KG1 (cell line): ENCODE results near the gene PDE8B.

Source experiments
- DNase-seq: peaks from one replicate; lab custom pipeline; 2025; lab: John Stamatoyannopoulos, UW

The PDE8B gene

DNA sequence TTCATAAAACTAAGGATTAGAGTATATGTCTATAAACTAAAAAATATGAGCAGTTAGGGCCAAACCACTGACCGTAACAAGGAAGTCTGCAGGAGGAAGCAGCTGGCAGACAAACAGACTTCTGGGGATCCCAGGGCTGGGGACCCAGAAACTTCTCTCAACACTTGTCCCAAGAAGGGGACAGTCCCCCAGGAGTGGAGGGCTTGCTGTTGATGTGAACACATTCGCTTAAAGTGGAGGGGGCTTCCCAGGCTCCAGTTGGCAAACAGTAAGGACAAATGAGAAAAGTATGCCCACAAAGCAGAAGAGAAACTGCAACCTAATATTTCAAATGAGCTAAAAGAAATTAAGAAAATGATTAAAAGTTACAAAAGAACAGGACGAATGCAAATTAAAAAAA is 83.7 kb downstream of the PDE8B start:
- DNase-seq = no peak

DNA sequence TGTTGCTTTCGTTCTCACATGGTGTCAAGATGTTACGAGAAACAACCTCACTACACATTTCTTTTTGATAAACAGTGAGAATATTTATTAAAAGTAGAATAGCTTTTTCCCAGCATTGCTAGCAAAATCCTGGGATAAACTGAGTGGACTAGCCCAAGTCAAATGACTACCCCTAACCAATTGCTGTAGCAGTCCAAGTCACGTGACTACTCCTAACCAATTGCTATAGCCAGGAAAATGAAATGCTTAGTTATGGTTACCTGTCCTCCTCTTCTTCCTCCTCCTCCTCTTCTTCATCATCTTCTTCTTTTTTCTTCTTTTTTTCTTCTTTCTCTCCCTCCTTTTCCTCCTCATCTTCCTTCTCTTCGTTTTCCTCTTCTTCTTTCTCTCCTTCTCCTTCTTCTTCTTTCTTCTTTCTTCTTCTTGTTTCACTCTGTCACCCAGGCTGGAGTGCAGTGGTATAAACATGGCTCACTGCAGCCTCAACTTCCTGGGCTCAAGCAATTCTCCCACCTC is 85.4 kb downstream of the PDE8B start:
- no peak for DNase-seq

DNA sequence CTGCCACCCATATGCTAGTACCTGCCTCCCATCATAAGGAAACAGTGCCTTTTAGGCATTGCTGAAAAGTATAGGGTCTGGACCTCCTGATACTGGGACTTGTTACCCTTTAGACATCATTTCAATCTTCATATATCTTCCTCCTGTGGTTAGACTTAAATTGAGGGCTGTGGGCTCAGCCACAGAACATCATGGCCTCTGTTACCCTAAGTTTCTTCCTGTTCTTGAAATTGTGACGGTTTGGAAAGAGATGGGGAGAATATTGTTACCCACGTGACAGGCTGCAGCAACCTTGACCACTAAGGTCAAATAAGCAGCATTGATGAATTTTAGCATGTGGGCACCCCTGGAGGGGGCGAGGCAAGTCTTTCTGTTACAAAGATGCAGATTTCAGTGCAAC is 87.7 kb downstream of the PDE8B start:
- DNase-seq = no peak

DNA sequence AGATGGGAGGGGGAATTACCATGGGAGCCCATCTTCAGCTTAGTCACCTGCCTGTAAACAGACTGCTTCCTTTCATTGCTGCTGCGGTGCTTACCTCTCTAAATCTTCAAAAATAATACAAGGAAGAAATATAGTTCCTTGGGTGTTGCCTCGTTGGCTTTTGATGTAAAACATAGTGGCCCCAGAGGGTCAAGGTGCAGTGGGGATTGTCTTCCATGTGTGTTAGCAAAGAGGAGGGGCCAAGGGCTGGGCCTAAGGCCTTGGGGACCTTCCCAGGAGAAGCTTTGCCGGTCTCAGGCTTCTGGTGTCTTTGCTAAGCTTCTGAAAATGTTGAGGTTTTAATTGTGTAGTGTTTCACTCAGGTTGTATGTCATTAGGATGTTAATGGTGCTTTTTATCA is 90.0 kb downstream of the PDE8B start:
- DNase-seq = no peak

DNA sequence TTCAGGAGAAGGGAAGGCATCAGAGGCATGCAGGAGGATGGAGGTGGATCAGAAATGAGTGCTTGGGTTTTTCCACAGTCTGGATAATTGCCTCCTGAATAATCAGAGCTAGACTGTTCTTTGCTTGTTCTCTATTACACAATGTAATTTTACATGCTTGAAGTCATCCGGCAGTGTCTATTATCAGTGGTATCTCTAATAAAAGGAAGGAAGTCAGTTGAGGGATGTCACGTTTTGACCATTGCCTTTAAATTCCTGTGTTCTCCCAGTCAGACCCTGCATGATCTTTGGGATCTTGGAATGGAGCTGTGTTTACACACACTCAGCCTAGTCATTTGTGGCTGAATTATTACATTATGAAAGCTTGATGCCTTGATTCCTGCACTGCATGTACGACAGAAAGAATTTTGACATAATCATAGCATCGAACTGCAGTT is 91.0 kb downstream of the PDE8B start:
- DNase-seq = no peak

DNA sequence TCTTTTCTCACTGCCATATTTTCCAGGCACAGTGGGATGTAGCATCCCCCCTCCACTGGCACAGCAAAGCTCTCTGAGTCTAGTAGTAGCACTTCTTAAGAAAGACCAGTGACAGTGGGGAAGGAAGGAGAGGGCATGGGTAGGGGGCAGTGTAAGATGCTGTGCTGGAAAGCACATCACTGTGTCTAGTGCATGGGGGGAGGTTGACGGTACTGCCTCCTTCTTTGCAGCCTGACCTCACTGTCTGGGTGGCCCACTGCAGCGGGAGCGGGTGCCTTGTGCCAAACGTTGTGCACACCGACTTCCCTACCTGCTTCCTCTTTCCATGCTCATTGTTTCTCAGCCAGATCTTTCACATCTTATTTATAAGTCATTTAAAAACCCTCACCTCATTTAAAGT is 91.8 kb downstream of the PDE8B start:
- no peak for DNase-seq

DNA sequence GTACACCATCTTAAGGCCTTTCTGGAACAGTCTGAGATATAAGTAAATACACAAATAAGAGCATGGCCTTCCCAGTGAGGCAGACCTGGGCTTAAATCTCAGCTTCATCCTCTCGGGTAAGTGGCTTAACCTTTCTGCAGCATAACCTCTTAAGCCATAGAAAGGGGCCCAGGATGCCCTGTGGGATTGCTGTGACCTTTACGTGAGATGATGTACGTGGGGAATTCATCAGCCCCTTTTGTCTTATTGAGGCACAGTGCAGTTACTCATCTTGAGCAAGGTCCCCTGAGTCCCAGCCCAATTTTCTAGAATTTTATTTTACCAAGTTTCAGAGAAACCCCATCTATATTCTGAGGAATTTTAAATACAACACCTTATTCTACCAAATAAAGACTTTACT is 92.2 kb downstream of the PDE8B start:
- no peak for DNase-seq

DNA sequence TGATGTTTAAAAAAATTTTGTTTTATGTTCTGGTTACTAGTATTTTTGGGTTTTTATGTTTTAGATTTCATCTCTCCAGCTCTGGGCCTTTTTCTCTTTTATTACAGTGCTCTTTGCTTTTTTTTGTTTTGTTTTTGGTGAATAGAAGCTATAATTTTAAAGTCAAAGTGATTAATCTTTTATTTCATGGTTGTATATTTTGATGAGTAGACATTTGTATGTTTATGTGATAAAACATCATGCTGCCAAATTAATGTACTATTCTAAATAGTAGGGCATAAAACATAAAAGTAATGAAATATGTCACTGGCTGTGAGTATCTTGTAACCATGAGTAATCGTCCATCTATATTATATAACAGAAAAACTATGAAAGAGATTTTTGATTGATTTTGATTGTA is 93.9 kb downstream of the PDE8B start:
- DNase-seq = no peak

DNA sequence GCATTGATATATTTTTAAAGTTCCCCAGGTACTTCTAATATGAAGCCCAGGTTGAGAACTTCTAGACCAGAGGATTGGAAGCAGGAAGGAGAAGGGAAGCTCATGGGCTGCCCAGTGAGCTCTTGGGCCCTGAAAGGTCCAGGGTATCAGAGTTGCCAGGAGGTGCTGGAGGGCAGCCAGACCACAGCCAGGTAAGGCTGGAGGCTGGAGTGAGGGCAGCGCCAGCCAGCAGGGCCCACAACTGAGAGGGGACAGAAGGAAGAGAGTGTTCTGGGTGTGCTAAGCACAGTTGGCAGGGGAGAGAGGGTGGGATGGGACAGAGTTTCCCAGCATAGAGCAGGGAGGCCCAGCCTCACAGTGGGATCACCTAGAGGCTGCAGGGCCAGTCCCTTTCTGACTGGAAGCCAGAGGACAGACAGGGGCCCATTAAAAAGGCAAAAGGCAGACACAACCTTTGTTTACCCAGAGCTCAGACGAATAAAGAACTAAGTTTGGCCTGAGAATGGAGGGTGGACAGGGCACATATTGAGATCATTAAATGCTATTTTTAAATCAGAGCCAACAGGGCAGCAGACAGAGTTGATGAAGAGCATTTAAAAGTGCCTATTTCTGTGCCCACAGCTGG is 94.9 kb downstream of the PDE8B start:
- DNase-seq = no peak

DNA sequence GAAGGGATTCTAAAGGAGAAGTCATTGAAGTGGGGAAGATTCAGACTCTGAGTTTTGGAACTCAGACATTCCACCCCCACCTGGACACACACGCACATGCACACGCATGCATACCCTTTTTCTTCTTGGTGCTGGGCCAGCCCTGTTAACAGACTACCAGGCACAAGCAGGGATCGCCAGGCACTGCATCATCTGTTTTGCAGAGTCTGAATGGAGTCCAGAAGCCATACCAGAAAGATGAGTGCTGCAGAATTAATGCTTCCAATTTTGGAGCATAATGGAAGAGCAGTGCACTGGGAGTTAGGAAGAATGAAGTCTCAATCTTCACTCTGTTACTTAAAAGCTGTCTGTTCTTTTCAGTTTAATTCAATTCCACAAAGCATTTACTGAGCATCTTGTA is 95.5 kb downstream of the PDE8B start:
- DNase-seq = no peak

DNA sequence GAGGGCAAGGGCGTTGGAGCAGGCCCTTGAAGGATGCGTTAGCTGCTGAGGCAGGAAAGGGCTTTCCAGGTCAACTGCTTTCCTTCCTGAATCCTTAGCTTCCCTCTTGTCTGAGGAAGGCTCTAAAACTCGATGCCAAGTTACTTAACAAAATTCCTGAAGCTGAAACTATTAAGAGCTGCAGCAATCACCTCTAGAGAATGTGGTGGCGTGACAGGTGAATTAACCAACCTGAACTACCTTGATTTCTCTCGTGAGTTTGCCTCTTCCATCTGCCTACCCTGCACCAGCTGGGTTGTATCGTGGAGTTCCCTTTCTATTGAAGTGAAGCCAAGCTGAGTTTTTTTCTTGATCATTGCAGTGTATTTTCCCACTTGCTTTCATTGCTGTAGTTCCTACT is 96.1 kb downstream of the PDE8B start:
- DNase-seq = no peak

DNA sequence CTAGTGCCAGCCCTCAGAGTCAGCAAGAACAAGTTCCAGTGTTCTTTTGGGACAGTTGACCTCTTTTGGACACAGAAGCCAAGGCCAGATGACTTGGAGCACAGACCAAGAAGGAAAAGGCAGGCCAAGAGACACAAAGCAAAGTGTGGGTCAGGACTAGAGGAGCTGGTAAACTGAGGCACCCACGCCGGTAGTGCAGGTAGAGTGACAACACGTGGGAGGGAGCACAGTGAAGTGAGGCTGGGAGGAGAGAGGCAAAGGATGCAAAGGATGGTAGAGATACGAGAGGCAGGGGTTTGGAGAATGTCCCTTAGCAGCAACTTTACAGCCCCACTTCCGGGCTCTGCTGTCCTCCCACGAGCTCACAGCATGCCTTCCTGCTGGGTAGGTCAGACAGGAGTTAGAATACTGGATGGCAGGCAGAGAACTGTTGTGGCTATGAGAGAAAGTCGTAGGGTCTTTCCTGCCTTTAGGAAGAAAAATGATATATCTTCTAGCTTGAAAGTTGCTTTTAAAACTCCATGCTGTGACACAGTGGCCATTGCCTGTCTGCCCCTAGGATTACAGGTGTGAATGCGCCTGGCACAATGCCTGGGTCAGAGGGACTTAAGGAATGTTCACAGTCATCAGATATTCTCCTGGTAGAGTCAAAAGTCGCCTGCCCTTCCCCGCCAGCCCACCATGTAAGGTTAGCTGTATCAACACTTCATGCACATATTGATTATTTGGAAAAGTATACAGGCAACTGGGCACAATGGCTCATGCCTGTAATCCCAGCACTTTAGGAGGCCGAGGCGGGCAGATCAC is 97.9 kb downstream of the PDE8B start:
- no peak for DNase-seq

DNA sequence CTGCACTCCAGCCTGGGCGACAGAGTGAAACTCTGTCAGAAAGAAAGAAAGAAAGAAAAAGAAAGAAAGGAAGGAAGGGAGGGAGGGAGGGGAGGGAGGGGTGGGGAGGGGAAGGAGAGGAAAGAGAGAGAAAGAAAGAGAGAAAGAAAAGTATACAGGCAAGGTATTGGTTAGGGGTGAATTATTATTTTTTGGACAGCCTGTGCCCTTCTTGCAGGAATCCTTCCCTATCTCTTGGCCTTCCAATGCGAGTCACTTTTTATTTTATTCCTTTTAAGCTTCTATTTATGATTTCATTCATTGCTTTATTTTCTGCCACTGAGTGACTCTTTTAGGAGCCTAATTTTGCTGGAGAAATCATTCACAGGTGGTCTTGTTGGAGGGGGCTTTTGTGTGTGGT is 98.7 kb downstream of the PDE8B start:
- no peak for DNase-seq

DNA sequence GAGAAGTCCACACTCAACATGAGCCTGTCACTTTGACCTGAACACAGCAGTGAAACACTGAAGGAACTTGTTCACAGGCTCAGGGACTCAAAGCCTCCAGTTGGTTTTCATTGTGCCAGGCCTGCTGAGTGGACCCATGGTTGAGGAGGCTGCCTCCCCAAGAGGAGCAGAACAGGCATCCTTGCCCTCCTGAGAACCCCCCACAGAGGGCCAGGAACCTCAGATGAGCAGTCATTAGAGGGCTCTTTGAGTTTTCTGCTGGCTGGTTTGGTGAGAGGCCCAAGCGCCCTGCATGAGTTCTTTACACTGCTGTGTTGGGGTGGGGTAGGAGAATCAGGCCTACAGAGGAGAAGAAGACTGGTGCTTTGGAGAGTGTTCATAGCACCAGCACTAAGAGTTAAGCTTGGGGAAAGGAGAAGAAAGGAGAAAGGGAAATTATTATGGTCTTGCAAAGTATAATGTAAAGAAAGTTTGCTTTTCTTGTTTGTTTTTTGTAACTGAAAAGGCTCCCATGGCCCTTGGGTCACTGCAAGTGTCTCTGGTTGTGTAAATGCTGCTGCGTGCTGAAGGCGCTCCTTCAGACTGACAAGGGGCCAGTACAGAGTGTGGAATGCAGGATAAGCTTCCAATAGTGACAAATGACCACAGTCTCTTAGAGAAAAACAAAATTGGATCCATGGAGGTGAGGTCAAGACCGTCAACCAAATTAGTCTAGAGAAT is 100.2 kb downstream of the PDE8B start:
- no peak for DNase-seq

DNA sequence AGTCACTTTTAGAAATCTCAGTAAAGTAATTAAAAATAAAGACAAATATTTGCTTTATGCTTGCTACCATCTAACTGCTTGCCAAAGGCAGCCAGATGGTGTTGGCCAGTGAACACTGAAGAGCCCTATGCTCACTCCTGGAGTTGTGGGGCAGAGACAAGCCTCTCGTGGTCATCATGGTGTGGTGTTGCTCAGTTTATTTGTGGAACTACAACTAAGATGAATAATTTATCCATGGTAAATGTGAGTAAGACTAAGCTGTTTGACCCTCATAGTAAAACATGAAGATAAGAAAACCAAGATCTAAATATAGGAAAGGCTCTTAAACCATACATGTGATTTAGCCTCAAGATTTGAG is 100.7 kb downstream of the PDE8B start:
- no peak for DNase-seq

DNA sequence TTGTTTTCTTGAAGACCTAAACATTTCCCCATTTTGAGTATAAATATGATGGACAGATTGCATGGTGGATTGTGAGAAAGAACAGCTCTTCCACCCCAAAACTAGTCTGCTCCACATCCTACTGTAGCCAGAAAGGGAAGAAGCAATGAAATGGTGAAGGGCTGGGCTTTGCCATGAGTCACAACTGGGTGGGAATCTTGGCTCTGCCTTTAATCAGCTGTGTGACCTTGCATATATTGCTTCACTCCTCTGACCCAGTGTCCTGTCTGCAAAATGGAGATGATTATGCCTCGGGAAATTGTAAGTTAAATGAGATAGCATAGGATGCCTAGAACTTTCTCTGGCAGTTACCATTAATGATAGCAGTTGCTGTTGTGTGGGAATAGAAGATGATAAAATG is 101.9 kb downstream of the PDE8B start:
- no peak for DNase-seq

DNA sequence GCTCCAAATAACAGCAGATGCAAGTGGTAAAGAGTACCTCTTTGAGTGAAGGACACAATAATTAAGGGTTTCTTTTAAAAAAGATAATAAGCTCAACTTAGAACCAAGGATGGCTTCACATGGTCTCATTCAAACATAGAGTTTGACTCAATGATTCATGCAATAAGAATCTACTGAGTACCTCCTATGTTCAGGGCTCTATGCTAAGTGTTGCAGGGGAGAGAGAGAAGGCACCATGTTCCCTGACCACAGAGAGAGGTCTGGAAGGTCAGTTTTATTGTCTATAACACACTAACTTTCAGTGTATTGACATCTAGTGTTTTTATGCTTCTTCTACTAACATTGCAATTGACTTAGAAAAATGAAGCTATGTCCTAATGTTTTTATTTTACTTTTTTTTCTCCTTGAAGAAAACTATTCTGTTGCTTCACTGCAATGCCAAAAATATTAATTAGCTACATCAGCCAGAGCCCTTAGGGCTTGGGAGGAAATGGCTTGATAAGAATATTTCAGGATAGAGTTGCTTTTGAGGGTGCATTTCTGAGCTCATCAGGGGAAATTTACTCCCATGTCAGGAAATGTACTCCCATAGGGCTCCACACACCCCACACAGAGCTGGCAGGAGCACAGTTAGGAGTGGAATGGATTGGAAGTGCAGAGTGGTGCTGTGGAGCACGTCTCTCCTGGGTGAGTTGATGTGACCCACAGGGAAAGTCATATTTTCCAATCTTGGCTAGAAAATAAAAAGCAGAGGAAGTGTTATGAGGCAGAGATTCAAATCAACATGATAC is 106.6 kb downstream of the PDE8B start:
- no peak for DNase-seq

DNA sequence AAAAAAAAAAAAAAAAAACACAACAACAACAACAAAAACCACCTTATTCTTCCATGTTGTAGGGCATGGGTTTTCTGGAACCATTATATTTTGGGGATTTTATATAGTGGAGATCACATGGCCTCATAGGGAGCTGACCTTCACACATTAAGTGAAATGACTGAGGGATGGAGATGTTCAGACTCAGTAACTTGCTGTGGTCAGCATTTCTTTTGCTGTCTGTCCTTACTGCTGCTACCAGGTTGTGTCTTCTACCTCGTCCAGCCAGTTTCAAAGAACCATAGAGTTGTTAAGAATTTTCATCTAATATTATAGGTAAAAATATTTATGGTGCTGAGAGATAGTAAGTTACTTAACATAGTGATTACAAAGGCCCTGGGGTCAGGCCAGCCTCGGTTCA is 107.6 kb downstream of the PDE8B start:
- no peak for DNase-seq

DNA sequence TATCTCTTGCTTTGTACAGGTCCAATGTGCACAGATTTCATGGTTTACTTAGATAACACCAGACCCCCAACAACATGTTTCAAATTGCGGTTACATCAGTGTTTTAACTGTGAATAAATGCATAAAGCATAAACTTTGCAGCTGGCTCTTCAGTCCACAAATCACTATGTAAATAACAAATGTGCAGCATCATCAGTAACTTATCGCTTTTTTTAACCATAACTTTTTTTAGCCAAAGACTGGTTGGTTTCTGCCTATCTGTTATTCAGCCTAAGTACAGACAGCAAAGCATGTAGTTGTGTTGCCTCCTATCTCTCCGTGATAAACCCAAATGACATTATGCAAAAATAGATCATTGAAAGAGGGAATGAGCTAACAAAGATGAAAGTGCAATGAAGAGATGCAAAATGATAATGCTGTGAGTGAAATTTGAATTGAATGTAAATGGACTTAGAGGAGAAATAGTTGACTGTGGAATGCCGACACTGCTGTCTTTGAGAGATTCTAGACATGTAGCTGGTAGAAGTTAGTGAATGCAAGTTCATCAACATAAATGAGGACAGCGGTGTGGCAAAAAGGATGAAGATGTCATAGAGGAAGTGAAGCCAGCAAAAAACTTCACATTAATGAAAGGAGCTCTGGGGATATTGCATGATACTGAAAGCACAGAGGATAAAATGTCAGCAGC is 108.8 kb downstream of the PDE8B start:
- no peak for DNase-seq

DNA sequence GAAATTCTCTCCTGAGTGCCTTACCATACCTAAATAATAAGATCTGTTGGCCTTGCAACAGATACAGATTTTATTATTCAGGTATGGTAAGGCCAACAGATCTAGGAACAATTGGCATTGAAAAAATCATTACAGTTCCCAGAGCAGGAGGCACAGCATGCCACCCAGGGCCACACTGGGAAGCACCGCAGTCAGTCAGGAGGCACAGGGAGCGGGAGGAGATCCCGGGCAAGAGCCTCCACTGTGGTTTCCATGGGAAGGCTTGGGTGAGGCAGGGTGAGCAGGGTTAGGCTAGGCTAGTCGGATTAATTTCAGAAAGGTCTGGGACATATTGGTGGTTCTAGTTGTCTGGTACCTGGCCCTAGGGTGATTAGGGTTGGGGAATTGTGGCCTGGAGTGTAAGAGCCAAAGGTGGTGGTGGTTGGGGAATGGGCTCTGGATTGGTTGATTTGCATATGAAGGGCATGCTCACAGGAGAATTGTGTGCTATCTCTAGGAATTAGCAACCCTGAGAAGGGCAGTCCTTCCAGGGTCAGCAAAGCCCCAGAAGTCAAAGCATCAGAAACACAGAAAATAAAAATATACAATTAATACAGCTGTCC is 111.4 kb downstream of the PDE8B start:
- no peak for DNase-seq

DNA sequence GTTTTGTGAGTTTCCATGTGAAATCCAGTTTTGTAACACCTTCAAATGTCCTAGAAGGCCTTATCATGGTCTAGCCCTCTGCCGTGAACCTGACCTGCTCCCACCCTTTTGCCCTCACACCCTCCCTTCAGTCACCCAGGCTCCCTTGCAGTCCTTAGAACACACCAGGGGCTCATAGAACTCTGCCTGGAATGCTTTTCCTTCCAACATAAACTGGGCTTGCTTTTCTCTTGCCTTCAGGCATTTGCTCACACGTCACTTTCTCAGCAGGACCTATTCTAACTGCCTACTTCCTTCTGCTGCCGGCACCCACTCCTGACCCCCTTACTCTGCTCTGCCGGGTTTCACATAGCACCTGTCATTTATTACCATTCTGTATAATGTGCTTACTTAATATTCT is 111.9 kb downstream of the PDE8B start:
- no peak for DNase-seq
